GM18867 (cell line): ENCODE measurements around the gene EEF2.
A peak's percentile ranks its signal among the peaks of the same experiment; 100 is the strongest.

Experiments used
- ATAC-seq: cut with Tn5 transposase; IDR thresholded peaks from one replicate; pipeline ENCODE4 v1.9.1; 2021; ENCODE audit warnings: mild to moderate bottlenecking, moderate library complexity; ENCODE audit not compliant: unreplicated experiment

Gene EEF2

DNA sequence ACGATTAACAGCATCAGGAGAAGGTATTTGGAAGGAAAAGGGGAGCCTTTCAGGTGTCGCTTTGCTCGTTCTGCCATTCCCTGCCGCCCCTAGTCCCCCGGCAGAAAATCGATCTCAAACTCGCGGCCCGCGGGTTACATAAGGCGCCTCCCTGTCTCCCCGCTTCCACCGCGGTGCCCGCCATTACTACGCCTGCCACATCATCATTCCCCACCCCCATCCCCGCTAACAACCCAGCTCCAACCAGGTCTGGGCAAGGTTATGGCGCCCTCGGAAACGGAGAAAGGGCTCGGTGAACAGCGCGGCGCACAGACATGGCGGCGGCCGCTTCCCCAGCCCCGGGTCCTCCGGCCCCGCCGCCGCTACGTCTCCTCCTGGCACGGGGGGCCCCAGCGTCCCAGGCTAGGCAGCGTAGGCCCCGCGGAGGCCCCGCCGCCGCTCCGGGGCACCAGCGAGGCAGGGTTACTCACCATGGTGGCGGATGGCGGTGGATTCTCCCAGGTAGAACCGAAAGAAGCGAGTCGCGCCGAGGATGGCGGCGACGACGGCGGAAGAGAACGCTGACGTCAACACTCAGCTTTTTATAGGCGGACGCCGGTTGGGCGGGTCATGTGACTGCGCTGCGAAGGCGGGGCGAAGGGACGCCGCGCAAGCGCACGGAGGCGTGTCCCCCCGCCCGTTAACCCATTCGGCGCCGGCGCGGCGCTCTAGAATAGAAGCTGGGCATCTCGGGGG lies at the start of gene EEF2:
Gene EEF2 (minus strand): TSS at position 556 of the 735 bp plus-strand sequence. CDS start 83 bp downstream, at position 473.
- ATAC-seq: peak; percentile 58

DNA sequence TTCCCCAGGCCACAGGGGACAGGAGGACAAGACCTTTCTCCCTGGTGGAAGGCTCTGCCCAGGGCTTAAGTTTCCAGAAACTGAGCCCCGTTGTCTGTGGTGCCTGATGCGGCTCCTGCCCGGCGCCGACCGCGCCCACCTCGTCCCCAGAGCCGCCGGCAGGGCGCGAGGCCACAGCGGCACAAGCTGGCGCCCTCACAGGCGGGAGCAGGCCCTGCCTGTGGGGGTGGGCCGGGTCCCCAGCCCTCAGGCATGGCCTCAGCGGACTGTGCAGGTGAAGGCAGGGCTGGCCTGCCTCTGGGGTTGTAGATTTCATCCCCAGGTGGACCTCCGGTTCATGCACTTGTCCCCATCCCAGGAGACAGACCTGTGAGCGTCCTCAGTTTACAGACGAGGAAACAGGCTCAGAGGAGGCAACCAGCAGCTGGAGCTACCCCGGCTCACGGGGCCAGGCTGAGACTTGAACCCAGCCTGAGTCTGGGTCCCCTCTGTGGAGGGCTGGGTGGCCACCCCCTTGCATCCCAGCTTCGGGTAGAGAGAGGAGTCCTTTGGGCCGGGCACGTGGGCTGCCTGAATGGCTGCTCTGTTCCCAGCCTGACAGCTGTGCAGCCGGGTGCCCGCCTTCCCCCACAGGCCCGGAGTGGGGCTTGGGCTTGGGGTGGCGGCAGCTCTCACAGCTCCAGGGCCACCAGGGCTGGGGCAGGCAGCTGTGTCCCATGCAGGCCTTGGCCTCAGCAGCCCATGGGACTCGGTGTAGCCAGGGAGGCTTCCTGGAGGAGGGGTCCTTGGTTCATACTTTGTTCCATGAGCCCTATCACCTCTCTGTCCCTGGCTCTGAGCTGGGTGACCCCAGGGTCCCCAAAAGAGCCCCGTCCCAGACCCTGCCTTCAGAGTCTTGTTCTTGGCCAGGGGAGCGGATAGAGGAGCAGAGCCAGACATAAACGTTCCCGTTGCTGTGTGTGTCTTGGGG lies 49.1 kb upstream of the EEF2 start:
- ATAC-seq: no peak

DNA sequence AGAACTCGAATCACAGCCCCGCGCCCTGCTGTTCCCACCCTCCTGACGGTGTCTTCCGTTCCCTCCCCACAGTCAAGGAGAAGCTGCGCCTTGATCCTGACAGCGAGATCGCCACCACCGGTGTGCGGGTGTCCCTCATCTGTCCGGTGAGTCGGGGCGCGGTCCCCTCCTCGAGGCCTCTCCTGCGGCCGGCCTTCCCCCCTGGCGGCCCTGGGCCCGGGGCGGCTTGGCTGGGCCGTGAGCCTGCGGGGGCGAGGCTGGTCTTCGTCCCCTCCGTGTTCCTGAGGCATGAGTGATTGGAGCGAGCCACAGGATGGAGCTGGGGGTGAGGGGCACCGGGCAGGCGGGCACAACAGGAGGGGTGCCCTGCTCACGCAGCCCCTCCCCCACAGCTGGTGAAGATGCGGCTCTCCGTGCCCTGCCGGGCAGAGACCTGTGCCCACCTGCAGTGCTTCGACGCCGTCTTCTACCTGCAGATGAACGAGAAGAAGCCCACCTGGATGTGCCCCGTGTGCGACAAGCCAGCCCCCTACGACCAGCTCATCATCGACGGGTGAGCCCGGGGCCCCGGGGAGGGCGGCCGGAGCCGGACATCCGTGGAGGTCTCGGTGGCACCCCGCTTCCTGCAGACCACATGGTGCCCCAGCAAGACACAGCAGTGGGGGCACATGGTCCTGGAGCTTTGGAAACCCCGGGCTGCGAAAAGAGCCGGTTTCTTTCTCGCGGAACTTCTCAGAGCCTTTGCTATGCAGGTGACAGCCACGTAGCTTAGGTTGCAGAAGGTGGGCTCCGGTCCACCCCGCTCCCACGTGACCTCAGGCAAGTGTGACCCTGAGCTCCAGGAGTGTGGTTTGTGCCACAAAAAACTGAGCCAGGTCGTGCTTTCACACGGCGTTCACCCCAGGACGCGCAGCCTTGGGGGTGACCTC lies 48.0 kb upstream of the EEF2 start:
- ATAC-seq: no peak

DNA sequence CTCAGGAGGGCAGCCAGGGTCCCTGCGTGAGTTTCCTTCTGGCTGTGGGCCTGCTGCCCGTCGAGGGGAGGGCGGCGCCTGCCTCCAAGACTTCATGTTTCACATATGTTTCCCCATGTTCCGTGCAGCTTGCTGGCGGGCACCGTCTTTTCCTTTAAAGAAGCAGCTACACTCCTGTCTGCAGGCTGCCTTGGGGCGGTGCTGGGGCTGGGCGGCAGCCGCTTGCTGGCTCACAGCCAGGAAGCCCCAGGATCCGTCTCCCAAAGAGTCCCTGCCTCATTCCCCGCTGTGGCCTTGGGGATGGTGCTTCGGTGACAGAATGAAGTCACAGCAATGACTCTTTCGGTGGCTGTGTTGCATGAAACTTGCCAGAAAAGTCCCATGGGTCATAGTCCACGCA lies 47.2 kb upstream of the EEF2 start:
- no peak for ATAC-seq

DNA sequence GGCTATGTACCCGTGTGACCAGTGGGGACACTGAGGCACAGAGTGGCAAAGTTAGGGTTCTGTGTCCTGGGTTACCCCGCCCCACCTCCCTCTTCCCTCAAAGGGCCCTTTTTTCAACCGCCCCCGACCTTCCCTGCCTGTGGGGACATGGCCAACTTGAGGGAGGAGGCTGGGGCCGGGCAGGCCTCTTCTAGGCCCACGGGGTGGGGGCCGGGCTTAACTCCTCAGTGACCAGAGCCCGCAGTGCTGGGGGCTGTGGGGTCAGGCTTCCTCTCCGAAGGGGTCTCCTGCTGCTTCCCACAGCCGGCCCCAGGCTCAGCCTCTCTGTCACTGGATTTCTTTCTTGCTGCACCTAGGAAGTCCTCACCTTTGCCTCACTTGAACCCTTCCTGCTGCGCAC lies 46.2 kb upstream of the EEF2 start:
- no peak for ATAC-seq

DNA sequence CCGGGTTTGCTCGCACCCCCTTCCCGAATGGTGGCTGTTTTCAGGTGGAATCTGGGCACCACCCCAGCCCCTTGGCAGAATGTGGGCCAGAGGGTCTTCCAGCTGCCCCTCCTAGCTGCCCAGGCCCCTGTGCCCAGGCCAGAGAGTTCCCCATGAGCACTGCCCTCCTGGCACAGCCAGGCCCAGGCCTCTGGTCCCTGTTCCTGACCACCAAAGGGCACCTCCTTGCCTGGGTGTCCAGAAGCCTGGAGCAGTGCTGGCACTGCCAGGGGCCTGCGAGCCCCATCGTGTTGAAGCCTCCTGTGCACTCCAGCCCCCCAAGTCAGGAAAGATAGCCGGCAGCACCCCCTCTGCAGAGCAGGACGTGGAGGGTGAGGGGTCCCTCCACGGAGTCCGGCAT lies 45.7 kb upstream of the EEF2 start:
- ATAC-seq: no peak

DNA sequence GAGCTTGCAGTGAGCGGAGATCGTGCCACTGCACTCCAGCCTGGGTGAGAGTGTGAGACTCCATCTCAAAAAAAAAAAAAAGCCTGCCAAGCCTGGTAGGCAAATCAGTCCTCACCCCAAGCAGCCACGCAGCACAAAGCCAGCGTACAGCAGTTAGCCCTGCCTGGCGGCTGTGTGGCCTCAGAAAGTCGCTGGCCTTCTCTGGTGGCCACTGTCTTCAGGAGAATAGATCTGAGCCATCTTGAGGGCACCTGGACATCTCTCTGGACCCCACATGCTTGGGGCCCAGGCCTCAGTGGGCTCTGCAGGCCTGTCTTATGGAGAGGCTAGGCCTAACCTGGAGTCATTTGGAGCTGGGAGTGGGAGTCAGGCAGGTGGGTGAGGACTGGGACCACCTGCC lies 45.3 kb upstream of the EEF2 start:
- no peak for ATAC-seq

DNA sequence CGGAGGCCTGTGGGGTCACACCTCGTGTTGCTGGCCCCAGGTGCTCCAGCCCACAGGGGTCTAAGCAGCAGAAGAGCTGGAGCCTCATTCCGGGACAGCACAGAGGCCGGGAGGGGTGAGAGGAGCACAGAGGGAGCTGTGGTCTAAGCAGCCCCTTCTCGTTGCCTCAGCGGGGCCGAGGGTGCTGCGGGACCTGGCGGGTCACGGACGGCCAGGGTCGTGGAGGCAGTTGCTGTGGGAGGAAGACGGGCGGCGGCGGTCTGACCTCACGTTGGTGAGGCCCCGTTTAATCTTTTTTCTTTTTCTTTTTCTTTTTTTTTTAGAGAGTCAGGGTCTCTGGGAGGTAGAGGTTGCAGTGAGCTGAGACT lies 44.0 kb upstream of the EEF2 start:
- ATAC-seq: no peak

DNA sequence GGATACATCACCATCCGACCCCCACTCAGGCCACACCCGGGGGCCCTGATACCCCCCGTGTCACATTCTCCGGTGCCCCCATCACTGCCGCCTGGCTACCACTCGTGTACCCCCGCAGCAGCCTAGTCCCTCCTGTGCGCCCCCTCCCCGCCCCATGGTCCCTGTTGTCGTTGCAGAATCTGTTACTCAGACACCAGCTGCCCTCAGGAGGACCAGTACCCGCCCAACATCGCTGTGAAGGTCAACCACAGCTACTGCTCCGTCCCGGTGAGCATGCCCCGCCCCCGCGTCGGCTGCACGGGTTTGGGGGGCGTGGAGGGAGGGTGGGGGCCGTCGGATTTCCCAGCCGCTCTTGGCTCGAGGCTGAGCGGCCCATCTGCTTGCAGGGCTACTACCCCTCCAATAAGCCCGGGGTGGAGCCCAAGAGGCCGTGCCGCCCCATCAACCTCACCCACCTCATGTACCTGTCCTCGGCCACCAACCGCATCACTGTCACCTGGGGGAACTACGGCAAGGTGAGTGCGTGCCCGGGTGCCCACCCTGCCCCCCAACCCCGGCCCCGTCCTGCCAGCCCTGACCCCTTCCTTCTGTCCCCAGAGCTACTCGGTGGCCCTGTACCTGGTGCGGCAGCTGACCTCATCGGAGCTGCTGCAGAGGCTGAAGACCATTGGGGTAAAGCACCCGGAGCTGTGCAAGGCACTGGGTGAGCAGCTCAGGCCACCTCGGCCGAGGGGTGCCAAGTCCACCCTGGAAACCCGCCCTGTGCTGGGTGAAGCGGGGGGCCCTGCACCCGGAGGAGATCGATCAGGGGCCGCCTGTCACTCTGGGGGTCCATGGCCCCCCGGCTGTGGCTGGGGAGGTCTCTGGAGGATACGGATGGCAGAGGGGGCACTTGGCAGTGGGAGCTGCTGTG lies 43.3 kb upstream of the EEF2 start:
- ATAC-seq: no peak

DNA sequence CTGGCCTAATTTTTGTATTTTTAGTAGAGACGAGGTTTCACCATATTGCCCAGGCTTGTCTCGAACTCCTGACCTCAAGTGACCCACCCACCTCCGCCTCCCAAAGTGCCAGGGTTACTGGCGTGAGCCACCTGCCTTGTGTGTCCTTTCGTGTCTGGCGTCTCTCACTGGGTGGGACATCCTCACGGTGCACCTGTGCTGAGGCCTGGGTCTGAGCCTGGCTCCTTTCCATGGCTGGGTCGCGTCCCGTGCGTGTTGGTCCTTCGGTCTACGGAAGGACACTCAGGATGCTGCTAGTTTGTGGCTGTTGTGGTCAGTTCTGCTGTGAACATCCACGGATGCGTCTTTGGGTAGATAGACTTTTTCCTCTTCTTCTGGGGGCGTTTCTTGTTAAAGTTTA lies 41.9 kb upstream of the EEF2 start:
- ATAC-seq: no peak

DNA sequence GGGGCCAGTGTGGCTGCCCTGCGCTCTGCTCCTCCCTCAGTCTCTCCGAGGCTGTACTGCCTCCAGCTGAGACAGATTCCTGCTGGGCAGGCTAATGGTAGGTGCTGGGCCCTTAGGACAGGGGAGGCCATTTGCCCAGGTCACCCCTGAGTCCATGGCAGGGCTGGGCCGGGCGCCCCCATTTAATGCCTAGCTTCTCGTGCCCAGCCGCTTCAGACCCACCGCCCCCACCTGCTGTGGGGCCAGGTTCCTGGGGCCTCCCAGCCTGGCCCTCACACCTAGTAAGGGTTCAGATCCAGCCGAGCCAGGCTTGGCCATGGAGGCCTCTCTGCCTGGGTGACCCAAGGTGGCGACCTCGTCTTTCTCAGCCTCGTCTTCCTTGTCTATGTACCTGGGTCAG lies 40.1 kb upstream of the EEF2 start:
- ATAC-seq: no peak

DNA sequence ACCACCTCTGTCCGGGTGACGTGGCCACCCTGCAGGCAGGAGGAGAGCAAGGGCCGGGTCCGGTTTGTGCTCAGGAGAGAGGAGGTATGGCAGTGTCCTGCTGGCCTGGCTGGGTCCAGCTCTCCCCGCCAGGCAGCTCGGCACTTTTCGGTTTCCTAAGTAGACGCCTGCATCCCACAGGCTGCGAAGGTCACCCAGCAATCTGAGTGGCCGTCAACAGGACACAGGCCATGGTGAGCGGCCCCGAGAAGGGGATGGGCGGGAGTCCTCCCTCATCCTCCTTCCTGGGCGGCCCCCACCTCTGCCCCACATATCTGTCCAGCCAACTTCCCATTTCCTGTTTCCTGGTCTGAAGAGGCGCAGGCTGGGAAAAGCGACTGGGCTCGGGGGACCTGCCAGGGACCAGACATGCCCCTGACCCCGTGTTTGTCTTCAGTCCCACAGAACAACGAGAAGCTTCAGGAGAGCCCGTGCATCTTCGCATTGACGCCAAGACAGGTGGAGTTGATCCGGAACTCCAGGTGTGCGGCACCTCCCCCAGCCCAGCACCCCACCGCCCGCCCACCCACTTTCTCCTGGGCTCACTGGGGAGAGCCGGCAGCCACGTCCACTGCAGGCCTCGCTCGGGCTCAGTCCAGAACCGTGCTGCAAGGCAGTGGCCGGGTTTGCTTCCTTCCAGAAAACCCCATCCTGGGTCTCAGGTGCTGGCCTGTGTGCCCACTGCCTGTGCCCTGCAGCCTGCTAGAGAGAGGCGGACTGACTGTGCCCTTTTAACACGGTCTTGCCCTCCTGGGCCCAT lies 38.5 kb upstream of the EEF2 start:
- ATAC-seq: no peak

DNA sequence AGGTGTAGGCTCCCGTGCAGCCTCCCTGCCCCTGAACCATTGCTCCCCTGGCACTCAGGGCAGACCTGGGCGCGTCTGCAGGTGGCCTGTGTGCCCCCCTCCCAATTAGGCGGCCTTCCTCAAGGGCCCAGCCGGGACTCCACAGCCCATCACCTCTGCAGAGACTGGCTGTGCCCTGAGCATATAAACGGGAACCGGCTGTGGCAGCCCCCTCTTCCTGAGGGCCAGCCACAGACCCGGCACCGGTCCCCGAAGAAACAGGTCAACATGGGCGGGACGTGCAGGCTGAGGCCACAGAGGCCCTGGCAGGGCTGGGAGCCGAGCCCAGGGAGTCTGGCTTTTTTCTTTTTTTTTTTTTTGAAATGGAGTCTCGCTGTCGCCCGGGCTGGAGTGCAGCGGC lies 34.3 kb upstream of the EEF2 start:
- no peak for ATAC-seq

DNA sequence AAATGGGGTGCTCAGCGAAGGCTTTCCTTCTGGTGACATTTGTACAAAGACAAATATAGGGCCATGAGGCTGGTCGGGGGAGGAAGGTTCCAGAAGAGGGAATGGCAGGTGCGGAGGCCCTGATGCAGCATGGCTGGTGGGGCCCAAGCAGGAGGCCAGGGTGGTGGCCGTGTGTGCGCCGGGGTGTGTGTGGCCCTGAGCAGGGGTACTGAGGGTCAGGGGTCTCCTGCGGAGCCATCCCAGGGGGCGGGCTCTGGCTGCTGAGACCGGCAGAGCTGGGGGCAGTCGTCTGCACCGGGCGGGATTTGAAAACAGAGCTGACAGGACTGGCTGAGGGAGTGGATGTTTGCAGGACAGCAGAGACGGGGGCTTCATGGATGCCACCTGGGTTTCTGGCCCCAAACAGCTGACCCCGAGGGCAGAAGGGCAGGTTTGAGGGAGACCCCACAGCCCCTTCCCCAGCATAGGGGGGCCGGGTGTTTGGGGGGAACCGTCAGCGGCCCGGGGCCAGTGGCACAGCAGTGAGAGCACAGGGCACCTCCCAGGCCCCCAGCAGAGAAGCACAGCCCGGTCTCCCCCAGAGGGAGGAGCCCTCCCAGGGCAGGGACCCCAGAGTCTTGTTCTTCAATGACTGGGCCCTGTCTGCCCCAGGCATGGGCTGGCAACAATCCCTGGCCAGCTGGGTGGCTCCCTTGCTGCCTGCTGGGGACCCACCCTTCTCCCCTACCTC lies 33.7 kb upstream of the EEF2 start:
- ATAC-seq: no peak

DNA sequence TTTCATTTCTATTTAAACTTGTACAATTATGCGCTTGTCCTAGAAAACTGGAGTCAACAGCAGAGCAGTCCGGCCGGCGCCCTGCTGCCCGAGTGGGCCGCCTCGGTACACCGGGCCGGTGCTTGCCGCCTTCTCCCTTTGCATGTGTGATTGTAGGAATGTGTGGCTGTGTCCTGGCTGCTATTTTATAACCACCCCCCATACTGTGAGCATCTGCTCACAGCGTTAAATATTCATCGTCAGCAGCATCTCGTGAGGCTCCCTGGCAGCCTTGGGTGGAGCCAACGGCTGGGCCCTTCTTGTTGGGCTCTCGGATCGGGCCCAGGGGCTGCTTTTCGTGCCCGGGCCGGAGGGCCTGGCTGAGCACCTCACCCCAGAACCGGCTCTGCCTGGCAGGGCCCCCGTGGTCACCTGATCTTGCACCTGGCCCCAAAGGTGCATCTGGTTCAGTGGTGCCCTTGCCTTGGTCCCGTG lies 32.9 kb upstream of the EEF2 start:
- no peak for ATAC-seq

DNA sequence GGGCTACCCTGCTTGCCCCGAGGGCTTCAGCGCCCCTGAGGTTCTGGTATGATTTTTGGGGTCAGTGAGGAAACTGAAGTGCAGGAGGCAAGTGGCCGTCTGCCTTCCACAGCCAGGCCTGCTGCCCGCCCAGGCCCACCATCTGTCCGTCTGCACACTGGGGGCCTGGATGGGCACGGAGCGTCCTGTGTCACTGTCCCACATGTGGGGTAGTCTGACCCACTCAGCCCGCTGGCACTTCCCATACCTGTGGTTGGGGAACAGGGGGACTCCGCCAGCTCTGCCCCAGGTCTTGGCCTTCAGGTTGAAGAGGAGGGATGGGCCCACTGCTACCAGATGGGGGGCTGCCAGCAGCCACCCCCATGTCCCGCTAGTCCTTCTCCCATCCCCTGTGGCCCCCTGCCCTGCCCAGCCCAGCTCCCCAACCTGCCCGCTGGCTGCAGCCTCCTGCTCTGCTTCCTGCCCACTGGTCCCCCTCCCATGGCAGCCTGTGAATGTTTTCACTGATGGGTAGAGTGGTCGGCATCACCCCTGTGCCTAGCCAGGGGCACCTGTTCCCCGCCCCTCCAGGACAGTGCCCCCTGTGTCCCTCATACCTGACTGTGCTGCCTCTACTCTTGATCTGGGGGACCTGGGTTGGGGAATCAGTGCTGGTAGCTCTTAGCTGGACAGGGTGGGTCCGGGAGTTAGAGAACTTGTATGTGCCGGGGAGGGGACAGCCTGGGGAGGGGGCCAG lies 31.8 kb upstream of the EEF2 start:
- no peak for ATAC-seq

DNA sequence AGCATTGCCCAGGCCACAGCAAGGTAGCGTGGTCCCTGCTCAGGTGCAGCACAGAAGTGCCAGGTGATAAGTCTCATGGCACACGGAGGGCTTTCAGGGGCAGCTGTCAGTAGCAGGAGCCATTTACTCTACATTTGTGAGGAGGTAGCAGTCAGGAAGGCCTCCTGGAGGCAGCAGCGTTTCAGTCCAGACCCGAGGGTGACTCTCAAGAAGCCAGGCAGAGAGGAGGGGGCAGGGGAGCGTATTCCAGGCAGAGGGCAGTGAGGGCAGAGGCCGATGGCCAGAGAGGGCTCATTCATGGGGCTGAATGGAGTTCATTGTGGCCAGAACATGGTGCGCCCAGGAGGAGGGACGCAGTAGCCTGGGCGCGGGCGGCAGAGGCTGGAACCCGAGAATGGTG lies 31.2 kb upstream of the EEF2 start:
- ATAC-seq: no peak
